EL (cell line): Measurements from ENCODE around the gene MYD88.
"Not testable (repeated sequence)": the region's sequence is repeated elsewhere in the genome, so short reads cannot be mapped to it uniquely, and the experiment has no call there.

Experiments used
- DNase-seq: peaks from one replicate; pipeline ENCODE4 v3.0.0-alpha.2; 2016

Gene MYD88

DNA sequence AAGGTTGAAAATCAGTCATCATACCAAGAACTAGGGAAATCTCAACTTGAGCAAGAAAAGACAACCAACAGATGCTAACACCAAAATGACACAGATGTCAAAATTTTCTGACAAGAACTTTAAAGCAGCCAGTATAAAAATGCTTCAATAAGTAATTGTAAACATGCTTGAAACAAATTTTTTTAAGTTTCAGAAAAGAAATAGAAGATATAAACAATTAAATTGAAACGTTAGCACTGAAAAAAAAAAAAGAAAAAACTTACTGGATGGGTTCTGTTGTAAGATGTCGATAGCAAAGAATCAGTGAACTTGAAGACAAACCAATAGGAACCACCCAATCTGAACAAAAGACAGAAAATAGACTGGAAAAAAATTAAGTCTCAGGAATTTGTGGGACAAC is 8.0 kb downstream of the MYD88 start:
- DNase-seq = no peak

DNA sequence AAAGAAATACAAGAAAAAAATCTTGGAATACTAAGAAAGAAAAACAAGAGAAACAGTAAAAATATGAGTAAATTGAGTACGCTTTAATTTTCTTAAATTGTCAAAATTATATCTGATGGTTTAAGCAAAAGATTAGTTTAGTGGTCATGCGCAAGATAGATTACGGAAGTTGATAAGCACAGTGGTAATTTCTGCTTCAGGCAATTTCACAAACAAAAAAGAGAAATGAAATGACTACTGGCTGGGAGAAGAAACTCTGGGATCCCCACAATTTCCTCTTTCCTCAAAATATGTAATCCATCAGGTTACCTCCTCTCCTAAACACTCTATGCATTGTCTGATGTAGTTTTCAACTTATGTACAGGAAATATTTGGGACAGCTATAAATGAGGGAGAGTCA is 9.0 kb downstream of the MYD88 start:
- DNase-seq = no peak

DNA sequence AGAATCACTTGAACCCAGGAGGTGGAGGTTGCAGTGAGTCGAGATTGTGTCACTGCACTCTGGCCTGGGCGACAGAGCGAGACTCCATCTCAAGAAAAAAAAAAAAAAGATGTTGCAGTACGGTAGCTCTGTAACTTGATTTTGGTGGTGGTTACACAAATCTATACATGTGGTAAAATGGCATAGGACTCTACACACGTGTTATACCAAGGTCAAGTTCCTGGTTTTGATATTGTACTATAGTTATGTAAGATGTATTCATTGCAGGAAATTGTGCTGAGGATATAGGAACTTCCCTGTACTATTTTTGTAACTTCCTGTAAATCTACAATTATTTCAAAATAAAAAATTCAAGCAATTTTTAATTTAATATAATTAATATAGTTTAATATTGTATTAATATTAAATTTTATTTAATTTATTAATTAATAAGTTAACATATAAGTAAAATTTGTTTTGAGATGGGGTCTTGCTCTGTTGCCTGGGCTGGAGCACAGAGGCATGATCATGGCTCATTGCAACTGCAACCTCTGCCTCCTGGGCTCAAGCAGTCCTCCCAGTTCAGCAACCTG is 9.9 kb downstream of the MYD88 start:
- no peak for DNase-seq

DNA sequence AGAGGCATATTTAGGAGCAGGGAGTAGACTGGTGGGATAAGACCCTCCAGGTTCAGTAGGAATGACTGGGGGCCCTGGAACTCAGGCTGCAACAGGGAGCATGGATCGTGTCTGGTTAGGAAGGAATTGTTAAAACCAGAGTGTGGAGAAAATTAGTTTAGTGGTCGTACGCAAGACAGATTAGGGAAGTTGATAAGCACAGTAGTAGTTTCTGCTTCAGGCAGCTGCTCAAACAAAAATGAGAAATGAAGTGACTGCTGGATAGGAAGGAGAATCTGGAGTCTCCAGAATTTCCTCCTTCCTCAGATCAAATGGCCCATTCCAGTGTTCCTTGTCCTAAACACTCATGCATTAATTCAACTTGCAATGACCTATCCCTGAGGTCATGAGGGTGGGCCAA is 11.2 kb downstream of the MYD88 start:
- DNase-seq = no peak

DNA sequence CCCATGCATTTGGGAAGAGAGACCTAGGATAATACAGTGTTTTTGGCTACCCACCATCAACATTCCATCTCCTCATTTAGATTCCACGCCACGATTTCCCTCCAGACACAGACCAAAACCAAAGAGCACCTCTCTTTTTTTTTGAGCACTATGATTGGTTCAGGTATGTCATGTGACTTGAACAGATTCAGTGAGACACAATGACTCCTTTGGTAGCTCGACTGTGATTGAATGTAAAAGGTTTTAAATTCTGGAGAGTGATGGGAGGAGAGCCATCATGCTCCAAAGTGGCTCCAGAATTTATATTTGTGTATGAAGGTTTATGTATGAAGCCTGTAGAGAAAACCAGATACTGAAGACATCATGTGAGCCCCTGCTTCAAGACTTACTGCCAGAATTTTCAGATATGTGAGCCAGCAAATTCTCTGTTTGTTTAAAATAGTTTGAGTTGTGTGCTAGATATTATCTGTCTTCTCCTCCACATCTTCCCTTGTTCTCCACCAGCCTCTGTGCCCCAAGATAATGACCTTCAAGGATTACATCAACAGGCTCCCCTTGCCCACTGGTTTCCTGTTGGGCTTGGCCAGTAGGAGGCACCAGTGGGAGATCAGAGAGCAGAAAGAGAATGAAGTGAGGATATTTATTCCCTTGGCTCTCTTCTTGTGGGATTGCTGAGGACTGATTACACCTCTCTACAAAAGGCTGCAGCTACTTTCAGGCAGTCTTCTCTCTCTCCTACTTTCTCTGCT is 12.5 kb downstream of the MYD88 start:
- no peak for DNase-seq

DNA sequence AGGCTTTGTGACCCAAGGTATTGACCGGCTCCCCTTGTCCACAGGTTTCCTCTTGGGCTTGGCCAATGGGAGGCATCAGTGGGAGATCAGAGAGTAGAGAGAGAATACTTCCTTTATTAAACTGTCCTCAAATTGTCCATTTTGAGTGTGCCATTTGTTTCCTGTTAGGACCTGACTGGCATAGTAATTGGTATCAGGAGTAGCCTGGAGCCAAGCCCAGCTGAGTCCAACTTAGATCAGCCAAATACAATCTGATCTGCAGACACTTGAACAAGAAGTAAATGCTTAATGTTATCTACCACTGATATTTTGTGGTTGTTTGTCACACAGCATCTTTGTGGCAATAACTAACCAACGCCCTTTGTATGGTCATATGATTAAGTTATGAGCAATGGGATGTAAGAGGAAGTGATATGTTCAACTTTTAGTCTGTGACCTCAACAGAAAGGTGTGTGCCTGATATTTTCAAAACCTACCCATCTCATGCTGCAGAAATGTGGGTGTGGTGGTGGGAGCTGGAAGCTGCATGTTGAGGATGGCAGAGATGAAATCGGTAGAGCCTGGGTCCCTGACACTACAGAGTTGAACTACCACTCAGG is 13.3 kb downstream of the MYD88 start:
- no peak for DNase-seq

DNA sequence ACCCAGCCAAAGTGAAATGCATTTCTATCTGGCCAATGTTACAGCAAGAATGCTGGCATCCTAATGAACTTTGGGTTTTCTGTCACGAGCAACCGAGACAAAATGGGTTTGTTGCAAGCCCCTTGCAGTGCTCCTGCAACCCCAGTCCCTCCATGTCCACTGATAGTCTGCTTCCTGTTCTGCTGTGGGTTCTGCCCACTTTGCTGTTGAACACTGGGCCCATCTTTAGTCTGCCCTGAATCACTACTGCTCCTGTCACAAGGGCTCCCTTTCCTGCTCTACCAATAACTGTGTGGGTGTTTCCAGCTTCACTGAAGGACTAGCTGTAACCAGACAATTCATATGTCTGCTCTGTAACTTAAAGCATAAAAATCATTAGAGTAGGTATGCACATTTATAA is 14.1 kb downstream of the MYD88 start:
- no peak for DNase-seq

DNA sequence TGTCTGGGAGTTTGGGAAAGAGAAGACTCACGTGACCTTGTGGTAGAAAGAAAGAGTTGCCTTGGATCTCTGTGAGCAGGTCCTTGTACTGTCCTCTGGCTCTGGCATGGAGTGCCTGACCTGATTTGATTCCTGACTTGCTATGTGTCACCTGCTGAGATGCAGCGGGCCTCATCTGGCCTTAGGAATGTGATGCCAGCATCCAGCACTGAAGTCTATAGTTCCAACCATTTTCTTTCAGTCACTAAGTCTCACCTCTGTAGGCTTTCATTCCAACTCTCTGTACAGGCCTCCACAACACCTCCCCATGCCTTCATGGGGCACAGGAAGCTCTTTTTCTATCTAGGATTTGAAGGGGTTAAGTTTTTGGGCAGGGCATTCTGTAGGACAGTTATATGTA is 14.8 kb downstream of the MYD88 start:
- no peak for DNase-seq

DNA sequence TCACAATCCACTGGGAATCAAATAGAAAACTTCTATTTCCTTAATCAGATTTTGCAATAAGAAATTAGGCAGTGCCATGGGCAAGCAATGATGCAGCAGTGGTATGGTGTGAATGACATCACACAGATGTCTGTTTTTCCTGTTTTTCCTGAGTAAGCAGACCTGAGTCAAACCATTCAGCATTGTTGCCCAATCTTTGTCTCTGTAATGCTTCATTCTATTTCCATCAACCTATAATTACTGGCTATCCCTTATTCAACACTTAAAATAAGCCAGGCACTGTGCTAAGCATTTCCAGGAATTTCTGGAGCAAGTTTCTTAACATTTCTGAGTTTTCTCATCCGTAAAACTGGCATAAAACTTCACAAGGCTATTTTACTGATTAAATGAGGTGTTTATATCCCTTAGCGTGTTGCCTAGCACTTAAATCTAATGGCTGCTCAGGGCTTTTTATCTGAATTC is 15.6 kb downstream of the MYD88 start:
- DNase-seq = peak; percentile 58

DNA sequence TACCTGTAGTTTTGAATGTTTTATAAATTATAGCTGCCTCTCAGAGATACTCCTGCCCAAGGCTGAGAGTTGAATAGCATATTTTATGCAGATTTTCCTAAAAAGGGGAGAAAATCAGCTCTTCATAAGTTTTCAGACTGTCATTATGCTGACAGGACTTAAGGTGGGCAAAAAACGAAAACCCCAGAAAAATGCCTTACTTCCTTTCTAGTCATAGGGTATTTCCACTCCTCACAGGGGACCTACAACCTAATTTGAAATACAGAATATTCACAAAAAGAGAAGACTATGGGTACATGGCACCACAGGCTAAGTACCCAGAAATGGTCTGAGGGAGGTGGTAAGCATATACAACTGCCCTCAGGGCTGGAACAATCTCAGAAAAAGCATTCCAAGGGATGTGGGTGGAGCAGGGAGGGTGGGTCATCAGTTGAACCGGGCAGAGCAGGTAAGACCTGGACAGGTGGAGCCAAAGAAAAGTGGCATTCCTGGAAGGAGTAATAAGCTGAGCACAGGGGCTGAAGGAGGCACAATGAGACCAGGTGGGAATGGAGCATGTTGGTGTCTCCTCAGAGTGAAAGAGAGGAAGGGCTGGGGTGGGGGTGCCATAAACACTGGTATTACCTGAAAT is 16.3 kb downstream of the MYD88 start:
- DNase-seq = no peak

DNA sequence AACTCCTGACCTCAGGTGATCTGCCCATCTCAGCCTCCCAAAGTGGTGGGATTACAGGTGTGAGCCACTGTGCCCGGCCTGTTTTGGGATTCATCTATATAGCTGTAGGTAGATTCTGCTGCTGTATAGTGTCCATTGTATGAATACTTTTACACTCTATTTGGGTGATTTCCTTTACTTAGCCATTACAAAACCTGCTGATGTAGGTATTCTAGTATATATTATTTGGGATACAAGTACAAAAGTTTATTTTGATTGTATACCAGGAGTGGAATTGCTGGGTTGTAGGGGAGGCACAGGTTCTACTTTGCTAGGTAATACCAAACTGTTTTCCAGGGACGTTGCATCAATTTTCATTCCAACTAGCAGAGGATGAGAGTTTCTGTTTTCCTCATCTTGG is 17.4 kb downstream of the MYD88 start:
- no peak for DNase-seq

DNA sequence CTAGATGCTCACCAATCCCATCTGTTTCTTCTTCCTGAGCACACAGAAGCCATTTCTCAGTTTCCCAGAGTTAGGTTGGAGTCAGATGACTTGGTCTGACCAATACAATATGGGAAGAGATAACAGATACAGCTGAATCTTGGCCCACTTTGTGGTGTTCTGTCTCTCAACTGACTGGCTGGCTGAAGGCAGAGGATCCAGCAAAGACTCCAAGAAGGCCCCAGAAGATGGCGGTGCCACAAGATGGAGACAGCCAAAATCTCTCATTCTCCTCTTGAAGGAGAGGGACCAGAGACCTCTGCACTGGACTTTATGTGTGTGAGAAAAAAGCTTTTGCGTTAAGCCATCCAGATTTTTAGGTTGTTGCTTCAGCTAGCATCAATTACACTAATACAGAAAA is 18.7 kb downstream of the MYD88 start:
- DNase-seq = no peak

DNA sequence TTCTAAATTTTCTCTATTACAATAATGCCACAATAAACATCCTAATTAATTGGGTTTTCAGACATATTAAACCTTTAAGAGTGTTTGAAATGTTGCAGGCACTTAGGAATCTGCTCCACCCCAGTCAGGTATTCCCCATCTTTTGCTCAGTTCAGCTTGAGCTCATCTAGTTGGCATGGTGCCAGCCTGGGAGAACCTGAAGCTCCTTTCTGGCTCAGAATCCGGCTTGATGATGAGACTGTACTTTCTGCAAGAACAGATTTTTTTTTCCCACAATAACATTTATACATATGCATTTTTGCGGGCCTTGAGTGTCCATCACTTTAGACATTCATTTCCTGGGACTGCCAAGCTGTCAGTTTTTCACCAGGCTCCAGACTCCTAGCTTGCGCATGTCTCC is 19.1 kb downstream of the MYD88 start:
- no peak for DNase-seq

DNA sequence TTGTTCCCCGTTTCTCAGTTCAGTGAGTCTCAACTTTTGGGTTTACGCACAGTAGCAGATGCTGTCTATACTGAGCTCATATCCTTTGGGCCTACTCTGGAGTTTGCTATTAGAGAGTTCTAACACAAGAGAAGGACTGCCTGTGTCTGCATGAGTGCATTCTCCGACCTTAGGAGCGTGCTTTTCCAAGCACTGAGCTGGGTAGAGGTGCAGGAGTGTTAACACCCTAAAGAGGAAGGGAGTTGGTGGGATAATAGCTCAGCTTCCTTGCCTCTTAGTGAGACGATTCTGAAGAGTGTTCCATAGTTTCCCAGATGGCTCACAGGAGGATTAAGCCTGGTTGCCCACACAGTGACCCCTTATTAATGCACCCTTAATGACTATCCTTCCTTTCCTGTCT is 20.0 kb downstream of the MYD88 start:
- no peak for DNase-seq

DNA sequence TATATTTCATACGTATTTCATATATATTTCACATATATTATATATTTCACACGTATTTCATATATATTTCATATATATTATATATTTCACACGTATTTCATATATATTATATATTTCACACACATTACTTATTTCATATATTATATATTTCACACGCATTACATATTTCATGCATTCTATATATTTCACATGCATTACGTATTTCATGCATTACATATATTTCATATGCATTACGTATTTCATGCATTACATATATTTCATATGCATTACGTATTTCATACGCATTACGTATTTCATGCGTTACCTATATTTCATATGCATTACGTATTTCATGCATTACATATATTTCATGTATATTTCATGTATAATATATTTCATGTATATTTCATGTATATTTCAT is 22.2 kb downstream of the MYD88 start:
- not testable (repeated sequence) for DNase-seq

DNA sequence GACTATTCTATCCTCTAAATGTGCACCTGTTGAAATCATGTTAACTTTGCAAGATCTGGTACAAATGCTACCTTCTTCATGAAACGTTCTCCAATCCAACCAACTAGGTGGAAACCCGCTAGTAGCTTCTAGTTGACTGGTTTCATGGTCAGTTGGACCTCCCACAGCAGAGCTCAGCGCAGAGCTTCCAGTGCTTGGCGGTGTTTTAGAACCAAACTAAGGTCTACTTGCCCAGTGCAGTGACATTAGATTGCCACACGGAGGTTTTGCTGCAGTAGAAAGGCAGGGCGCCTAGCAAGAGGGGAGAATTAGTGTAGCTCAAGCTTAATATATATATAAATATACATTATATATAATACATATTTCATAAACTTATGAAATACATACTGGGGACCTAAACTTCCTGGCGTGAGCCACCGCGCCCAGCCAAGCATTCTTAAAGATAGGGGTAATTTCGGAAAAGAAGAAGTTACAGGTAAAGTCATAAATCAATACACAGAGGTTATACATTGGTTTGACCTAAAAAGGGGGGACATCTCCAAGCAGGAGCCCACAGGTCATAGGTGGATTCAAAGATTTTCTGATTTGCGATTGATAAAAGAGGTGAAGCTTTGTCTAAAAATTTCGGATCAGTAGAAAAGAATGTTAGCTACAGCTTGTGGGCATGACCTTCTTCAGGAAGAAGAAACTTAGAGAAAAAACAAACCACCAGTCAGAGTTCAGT is 24.8 kb downstream of the MYD88 start:
- no peak for DNase-seq

DNA sequence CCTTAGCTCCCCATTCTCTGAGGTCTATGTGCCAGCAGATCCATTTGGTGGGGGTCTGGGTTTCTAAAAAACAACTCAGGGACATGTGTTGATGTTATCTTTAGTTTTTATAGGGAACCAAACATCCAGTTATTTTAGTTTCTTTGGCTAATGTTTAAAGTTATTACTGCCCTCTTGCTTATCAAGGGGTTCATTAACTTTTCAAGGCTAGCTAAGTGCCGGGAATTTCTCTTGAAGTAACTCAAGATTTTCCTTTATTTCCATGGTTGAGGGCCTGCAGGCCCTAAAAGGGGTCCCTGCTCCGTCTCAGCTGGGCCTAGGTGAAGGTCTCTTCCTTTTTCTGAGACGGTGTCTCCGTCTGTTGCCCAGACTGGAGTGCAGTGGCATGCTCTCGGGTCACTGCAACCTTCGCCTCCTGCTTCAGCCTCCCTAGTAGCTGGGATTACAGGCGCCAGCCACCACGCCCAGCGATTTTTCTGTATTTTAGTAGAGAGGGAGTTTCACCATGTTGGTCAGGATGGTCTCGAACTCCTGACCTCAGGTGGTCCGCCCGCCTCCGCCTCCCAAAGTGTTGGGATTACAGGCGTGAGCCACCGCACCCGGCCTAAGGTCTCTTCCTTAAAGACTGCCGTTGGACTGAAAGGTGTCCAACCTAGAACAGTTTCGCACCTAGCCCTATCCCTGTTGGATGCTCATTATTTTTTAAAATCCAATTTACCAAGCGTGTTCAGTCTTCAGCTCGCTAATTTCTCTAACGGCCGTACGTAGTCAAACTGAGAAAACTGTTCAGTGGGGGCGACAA is 25.6 kb downstream of the MYD88 start:
- DNase-seq = no peak

DNA sequence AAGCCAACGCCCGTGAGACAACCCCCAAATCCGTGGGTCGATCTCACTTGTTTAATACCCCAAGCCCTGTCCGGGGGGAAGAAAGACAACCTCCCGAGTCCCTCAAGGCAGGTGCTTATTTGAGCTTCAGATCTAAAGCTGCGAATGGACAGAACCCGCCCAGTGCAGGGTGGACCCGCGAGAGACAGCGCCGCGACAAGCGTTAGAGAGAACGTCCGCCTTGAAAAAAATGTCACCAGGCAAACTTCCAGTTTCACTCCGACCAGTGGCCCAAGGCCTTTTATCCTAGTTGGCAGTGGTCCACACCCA is 26.1 kb downstream of the MYD88 start:
- no peak for DNase-seq

DNA sequence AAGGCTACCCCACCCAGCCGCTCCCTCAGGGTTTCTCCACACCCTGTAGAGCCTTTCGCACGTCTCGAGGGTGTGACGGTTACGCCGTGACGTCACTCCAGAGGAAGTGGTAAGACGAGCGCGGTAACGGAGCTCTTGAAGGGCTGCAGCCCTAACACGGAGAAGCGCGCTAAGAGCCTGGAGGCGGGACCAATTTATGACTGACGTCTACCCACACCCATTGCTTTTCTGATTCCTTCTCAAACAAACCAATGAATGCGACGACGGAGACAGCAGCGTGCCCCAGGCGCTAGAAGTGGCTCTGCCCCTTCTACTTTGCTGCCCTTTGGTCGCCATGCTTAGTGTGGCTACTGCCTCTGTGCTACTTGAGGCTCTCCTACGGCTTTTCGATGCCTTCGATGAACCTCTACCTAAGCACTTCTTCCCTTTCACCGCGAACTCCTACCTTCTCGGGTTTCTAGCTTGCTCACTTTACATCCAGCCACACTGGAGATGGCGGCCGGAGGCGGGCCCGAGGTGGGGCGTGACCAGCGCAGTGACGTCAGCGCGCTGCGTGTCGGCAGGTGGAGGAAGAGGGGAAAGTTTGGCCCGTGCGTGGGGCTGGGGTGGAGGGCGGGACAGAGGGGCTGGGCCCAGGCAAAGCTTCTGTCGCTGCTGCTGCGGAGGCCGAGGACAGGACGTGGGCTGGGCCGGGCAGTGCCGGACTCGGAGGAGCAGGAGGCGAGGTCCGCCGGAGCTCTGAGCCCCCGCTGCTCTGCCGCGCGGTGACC is 26.7 kb downstream of the MYD88 start, which contains the start of gene OXSR1:
TSS of gene OXSR1 (plus strand) at position 586 of the 770 bp plus-strand sequence. CDS start 340 bp downstream, outside the sequence.
- DNase-seq = peak; percentile 100

DNA sequence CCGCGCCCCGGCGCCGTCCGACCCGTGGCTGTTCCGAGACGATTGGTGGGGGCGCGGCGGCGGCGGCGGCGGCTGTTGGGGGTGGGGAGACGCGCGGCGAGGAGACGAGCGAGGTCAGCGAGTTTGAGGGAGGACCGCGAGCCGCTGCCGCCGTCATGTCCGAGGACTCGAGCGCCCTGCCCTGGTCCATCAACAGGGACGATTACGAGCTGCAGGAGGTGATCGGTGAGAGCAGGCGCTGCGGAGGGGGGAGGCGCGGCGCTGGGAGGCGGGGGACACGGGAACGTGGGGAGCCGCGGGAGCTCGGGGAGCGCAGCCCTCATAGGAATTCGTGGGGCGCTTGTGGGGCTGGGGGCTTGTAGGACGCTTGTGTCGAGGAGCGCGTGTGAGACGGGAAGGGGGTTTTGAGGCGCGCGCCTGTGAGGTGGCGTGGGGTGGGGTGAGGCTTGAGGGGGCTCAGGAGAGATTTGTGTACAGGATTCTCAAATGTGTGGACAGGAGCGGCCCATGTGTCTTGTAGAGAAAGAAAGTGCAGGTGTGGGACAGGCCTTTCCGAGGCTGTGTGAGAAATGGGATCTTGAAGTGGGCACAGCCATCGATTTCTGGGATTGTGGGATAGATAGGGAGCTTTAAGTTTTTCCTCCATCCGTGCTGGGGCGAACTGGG is 27.4 kb downstream of the MYD88 start:
- DNase-seq = no peak

DNA sequence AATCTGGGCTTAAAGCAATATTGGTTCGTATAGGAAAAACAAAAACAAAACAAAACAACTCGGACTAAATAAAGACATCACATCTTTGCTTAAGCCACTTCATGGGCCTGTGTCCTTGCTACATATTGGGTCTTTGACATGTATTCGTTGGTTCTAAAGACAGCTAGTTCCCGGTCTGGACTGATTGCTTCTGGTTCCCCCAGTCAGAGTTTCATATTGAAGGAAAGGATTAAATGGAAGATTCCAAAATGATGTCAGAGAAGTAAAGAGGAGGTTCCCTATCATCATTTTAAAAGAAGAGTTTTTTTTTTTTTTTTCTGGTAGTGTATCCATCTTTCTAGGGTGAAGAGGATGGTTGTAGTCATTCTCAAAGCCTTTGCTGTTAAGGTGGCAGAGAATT is 29.1 kb downstream of the MYD88 start:
- peak; percentile 16 for DNase-seq
